GM12891 (cell line): ENCODE data around the gene DLX6.

Experiments used
- PAX5 ChIP-seq: IDR thresholded peaks from 2 replicates; pipeline ENCODE4 v1.6.1; 2011; ENCODE audit warnings: low read length, moderate library complexity, mild to moderate bottlenecking; ENCODE audit not compliant: insufficient read depth, severe bottlenecking
- POLR2A ChIP-seq: IDR thresholded peaks from 2 replicates; pipeline ENCODE4 v1.6.1; 2011; ENCODE audit warnings: low read depth, low read length, control low read depth
- POLR2AphosphoS5 ChIP-seq: IDR thresholded peaks from 2 replicates; pipeline ENCODE4 v1.6.1; 2011; ENCODE audit warnings: low read depth, low read length, control low read depth
- SPI1 ChIP-seq: IDR thresholded peaks from 2 replicates; pipeline ENCODE4 v1.6.1; 2011; ENCODE audit warnings: low read depth, low read length, control low read depth
- TAF1 ChIP-seq: IDR thresholded peaks from 2 replicates; pipeline ENCODE4 v1.6.1; 2011; ENCODE audit warnings: low read depth, low read length, control low read depth

DNA sequence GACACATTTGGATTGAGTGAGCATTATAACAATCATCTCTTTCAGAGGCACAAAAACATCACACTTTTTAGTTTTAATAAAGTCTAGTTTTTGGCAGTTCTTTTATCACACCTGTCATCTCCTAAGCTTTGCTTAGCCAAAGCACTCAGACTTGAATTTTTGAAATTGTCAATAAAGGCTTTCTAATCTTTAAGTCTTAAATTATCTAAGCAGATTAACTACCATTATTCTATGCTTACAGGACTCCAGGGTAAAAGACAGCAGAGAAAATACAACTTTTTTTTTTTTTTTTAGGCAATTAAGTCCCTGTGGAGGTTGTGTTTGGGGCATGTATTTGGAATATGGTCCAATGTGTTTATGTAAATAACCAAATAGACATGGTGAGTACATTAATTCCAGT is 17.6 kb upstream of the DLX6 start:
- TF ChIP-seq PAX5 = no peak
- TF ChIP-seq POLR2A = no peak
- no peak for TF ChIP-seq POLR2AphosphoS5
- TF ChIP-seq SPI1 = no peak
- no peak for TF ChIP-seq TAF1
